OCI-LY7 (cell line): ENCODE results near the gene GALNT2. TPM values are rescaled to one million over a fixed set of nuclear protein-coding genes. Genes with fewer than 3 reads are reported as not detected.

ENCODE experiments used
- BruUV-seq: library from RNA; stranded (reverse); fragments of 400-500 nt; replicated peaks from 2 replicates; lab custom pipeline; 2021; lab: Mats Ljungman, UMichigan
- CTCF ChIA-PET: fragments of 300-600 bp; sonication (Branson Sonifier 250); formaldehyde crosslinking; loops from one replicate; lab custom pipeline; 2022; ENCODE audit warnings: antibody characterized with exemption; ENCODE audit not compliant: unreplicated experiment; lab: Charles Lee
- POLR2A ChIA-PET: fragments of 300-600 bp; sonication (Branson Sonifier 250); formaldehyde crosslinking; loops from one replicate; lab custom pipeline; 2022; ENCODE audit warnings: antibody characterized with exemption; lab: Charles Lee
- DNase-seq: peaks from one replicate; pipeline ENCODE4 v3.0.0-alpha.2; 2015; ENCODE audit warnings: low spot score
- H2AFZ ChIP-seq: fragments of 200-600 bp; sonication (generic), shearing (Covaris generic); 2 replicates; pipeline ENCODE4 v1.6.1; 2014; ENCODE audit warnings: mild to moderate bottlenecking, antibody characterized with exemption, low read length, moderate library complexity
- H3K27ac ChIP-seq: fragments of 200-600 bp; sonication (generic); 2 replicates; pipeline ENCODE4 v1.5.1; 2014; ENCODE audit warnings: mixed run types, low read depth, mild to moderate bottlenecking, moderate library complexity, low read length, inconsistent platforms; ENCODE audit not compliant: poor library complexity, severe bottlenecking
- H3K36me3 ChIP-seq: fragments of 200-600 bp; sonication (generic); 2 replicates; pipeline ENCODE4 v1.6.1; 2014; ENCODE audit warnings: mild to moderate bottlenecking, antibody characterized with exemption, low read length, moderate library complexity, mixed read lengths; ENCODE audit not compliant: insufficient read depth
- H3K4me1 ChIP-seq: fragments of 200-600 bp; sonication (generic); 2 replicates; pipeline ENCODE4 v1.5.1; 2014; ENCODE audit warnings: mild to moderate bottlenecking, low read length; ENCODE audit not compliant: insufficient read depth, poor library complexity, severe bottlenecking
- H3K4me2 ChIP-seq: fragments of 200-600 bp; sonication (generic); 2 replicates; pipeline ENCODE4 v1.6.1; 2014; ENCODE audit warnings: mild to moderate bottlenecking, low read length
- H3K4me3 ChIP-seq: fragments of 200-600 bp; sonication (generic); 2 replicates; pipeline ENCODE4 v1.5.1; 2014; ENCODE audit warnings: mild to moderate bottlenecking, low read depth, low read length; ENCODE audit not compliant: poor library complexity, severe bottlenecking
- H3K79me2 ChIP-seq: fragments of 200-600 bp; sonication (generic); 2 replicates; pipeline ENCODE4 v1.6.1; 2016; ENCODE audit warnings: low read depth, mild to moderate bottlenecking, low read length, moderate library complexity, mixed read lengths; ENCODE audit not compliant: insufficient read depth
- H3K9me2 ChIP-seq: fragments of 200-600 bp; sonication (generic); 2 replicates; pipeline ENCODE4 v1.6.1; 2016; ENCODE audit warnings: mild to moderate bottlenecking, low read length, mixed read lengths; ENCODE audit not compliant: insufficient read depth
- H3K9me3 ChIP-seq: fragments of 200-600 bp; sonication (generic); 2 replicates; pipeline ENCODE4 v1.6.1; 2014; ENCODE audit warnings: mild to moderate bottlenecking, mixed run types, low read length, mixed read lengths
- H4K20me1 ChIP-seq: fragments of 200-600 bp; sonication (generic); 2 replicates; pipeline ENCODE4 v1.6.1; 2014; ENCODE audit warnings: mild to moderate bottlenecking, antibody characterized with exemption, low read length, moderate library complexity, mixed read lengths; ENCODE audit not compliant: insufficient read depth
- EZH2phosphoT487 ChIP-seq: fragments of 200-600 bp; sonication (generic); IDR thresholded peaks from 2 replicates; pipeline ENCODE4 v1.6.1; 2018; ENCODE audit warnings: low read depth, borderline replicate concordance, mild to moderate bottlenecking, mixed run types, antibody characterized with exemption, low read length, moderate library complexity, mixed read lengths
- intact Hi-C: fragments of 100-400 bp; cut with micrococcal nuclease; formaldehyde crosslinking; loops from one replicate; pipeline ENCODE4 v1.10.0; 2022; ENCODE audit not compliant: unreplicated experiment
- total RNA-seq, 2 experiments: library from RNA; depleted of rRNA in 1 of 2; stranded (reverse); fragments of >200 nt in 1 of 2; shearing (Covaris generic) in 1 of 2; gene quantifications; 2 replicates each; pipeline ENCODE4 v1.2.3, GENCODE V29; 2014 to 2022
- TF ChIP-seq, protein P1 (sequence below): fragments of 200-600 bp; sonication (generic); conservative IDR thresholded peaks from 2 replicates; pipeline ENCODE4 v1.5.1; 2014; ENCODE audit warnings: mild to moderate bottlenecking, antibody characterized with exemption, low read length, moderate library complexity, mixed read lengths

The GALNT2 gene
- total RNA-seq, 2 experiments from 2014 or later: 29.9 to 67.3 TPM

DNA sequence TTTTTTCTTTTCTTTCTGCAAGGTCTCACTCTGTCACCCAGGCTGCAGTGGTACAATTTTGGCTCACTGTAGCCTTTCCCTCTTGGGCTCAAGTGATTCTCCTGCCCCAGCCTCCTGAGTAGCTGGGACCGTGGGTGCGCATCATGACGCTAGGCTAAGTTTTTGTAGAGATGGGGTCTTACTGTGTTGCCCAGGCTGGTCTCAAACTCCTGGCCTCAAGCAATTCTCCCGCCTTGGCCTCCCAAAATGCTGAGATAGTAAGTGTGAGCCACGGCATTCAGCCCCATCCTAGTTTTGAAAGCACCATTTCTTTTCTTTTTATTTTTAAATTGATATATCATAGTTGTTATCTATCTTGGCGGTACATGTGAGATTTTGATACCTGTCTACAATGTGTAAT, 140.6 kb downstream of the GALNT2 start:
- intact Hi-C loops: no loop called here
- Histone ChIP-seq H3K4me2 (no peak overlapping the region), H2AFZ (no peak overlapping the region), H4K20me1 (no peaks in the 10 kb centered on the region; the same call in 1 of the 2 replicates), H3K4me3 (no peak overlapping the region), H3K79me2 (no peaks in the 10 kb centered on the region), H3K9me3 (no peaks in the 10 kb centered on the region), H3K9me2 (no peaks in the 10 kb centered on the region), H3K36me3 (peaks cover 15% of the 10 kb centered on the region), H3K4me1 (peaks cover 27% of the 10 kb centered on the region), H3K27ac (no peak overlapping the region)
- ChIA-PET POLR2A (no interaction called here), CTCF (no interaction called here)
- BruUV-seq: no TSS peak
- TF ChIP-seq, protein P1, sequence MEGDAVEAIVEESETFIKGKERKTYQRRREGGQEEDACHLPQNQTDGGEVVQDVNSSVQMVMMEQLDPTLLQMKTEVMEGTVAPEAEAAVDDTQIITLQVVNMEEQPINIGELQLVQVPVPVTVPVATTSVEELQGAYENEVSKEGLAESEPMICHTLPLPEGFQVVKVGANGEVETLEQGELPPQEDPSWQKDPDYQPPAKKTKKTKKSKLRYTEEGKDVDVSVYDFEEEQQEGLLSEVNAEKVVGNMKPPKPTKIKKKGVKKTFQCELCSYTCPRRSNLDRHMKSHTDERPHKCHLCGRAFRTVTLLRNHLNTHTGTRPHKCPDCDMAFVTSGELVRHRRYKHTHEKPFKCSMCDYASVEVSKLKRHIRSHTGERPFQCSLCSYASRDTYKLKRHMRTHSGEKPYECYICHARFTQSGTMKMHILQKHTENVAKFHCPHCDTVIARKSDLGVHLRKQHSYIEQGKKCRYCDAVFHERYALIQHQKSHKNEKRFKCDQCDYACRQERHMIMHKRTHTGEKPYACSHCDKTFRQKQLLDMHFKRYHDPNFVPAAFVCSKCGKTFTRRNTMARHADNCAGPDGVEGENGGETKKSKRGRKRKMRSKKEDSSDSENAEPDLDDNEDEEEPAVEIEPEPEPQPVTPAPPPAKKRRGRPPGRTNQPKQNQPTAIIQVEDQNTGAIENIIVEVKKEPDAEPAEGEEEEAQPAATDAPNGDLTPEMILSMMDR: no peak
- TF ChIP-seq EZH2phosphoT487: no peak
- no peak for DNase-seq

DNA sequence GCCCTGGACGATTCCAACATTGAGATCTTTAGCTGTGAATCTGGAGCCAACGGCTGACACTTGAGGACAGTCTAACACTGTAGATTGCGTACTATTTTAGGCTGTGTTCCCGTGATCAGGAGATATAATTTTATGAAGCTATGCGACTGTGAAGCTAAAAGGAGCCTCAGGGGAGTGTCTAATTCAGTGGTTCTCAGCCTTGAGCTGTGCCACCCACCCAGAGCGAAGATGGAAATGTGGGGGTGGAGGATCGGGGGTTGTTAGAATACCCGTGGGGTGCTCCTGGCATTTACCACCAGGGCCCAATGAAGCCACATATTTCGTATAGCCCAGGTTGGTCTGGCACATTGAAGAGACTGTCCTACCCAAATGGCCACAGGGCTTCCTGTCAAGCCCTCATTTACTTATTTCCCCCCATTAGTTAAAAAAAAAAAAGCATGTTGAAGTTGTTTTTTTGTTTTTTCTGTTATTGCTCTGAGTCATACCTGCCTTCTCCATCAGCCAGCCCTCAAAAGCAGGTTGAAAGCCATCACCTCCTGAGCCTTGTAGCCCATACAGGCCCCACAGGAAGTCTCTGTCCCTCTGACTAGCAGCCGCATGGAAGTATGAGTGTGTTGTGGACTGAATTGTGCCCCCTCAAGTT, 141.7 kb downstream of the GALNT2 start:
- Histone ChIP-seq H3K27ac (no peak overlapping the region), H3K36me3 (peaks cover 22% of the 10 kb centered on the region), H2AFZ (no peak overlapping the region), H3K4me3 (no peak overlapping the region), H3K79me2 (peaks cover 9% of the 10 kb centered on the region; the same call in 1 of the 2 replicates), H4K20me1 (no peaks in the 10 kb centered on the region; the same call in 1 of the 2 replicates), H3K4me1 (peaks cover 38% of the 10 kb centered on the region), H3K9me3 (no peaks in the 10 kb centered on the region; the same call in 1 of the 2 replicates), H3K4me2 (no peak overlapping the region), H3K9me2 (no peaks in the 10 kb centered on the region)
- TF ChIP-seq EZH2phosphoT487: no peak
- intact Hi-C loops: no loop called here
- no TSS peak for BruUV-seq
- POLR2A ChIA-PET: interaction anchor here (0.7 kb wide), 1 partner anchor 13 kb away, joined by 3 read pairs; no protein-coding TSS in a partner anchor
- CTCF ChIA-PET: no interaction called here
- no peak for DNase-seq

DNA sequence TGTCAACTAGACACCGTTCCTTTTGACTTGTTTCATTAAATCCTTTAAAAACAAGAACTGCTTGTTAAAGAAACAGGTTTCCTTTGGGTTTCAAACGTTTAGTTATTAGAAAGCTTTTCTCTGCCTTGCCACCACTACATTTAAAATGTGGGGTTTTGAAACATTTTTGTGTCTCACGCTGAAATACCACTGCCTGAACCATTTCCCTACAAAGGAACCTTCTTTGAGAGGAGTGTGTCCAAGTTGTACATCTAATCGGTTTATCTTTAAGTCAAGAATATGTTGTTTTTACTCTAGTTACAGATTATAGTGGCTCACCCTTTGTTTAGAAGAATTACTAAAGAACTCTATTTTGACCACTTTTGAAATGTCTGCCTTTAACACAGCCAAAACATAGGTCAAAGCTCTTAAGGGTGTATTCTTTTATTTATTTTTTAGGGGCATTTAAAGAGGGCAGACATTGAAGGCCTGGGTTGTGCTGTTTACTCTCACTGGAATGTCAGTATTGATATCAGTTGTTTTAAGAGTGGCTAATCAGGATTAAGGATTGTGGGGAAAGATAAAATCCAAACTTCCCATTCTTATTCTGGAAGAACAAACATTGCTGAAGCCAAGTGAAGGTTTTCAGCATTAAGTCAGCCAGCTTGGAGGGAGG, 143.4 kb downstream of the GALNT2 start:
- TF ChIP-seq EZH2phosphoT487: no peak
- TF ChIP-seq, protein P1: no peak
- Histone ChIP-seq H3K27ac (no peak overlapping the region), H3K4me3 (no peak overlapping the region), H2AFZ (no peak overlapping the region), H3K36me3 (peaks cover 21% of the 10 kb centered on the region), H3K9me3 (no peaks in the 10 kb centered on the region; the same call in 1 of the 2 replicates), H3K79me2 (peaks cover 15% of the 10 kb centered on the region; the same call in 1 of the 2 replicates), H3K9me2 (no peaks in the 10 kb centered on the region), H3K4me2 (no peak overlapping the region), H4K20me1 (no peaks in the 10 kb centered on the region; the same call in 1 of the 2 replicates), H3K4me1 (peaks cover 34% of the 10 kb centered on the region)
- CTCF ChIA-PET: no interaction called here
- POLR2A ChIA-PET: interaction anchor here (1.1 to 1.4 kb wide), 2 partner anchors 12 to 26 kb away, joined by 3 read pairs; no protein-coding TSS in a partner anchor
- no TSS peak for BruUV-seq
- intact Hi-C loops: loop anchor here (5.0 kb wide), 1 partner anchor 98 kb away; no protein-coding TSS in a partner anchor
- no peak for DNase-seq
